Measurements from ENCODE around the gene GMDS.

Gene GMDS

DNA sequence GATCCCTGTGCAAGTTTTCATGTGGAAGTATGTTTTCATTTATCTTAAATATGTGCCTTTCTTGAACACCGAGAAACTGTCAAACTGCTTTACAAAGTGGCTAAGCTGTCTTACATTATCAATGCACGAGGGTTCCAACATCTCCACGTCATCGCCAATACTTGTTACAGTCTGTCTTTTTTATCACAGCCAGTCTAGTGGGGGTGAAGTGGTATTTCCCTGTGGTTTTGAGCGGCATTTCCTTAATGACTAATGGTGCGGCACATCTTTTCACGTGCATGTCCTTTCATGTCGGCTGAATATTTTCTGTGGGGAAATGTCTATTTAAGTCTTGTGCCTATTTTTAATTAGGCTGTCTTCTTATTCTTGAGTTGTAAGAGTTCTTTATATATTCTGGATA lies 355.3 kb downstream of the GMDS start:
- no peak for FAIRE-seq

DNA sequence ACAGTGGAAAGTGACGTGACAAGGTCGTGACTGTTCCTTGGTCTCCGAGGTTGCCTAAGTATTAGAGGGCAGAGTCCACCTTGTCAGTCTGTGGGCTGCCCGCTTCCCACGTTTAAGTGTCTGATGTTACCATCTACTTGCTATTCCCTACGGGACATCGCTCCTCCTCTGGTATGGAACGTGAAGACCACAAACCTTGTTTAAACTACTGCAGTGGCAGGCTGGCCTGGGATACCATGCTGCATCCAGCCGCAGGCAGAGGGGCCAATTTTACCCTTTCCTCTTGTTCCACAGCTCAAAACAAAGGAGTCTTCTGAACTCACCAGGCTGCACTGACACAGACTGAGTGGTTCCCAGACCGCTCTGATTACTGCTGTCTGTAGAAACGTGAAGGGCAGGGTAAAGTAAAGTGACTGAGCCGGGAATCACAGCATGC lies 359.8 kb downstream of the GMDS start:
- no peak for FAIRE-seq

DNA sequence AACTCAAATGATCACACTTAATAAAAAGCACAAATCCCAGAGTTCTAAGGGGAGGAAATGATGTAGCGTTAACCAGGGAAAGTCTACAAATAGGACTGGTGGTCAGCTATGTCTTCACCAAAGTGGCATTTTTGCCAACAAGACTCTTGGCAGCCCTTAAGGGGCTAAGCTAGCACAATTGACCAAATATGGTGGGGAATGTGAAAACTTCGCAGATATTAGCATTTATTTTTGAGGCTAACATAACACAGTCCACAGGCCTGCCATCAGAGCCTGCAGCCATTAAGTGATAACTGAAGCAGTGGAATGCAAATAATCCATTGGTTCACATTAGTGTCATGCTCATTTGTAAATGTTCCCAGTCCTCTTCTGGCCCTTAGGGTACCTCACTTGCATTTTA lies 361.1 kb downstream of the GMDS start:
- no peak for FAIRE-seq

DNA sequence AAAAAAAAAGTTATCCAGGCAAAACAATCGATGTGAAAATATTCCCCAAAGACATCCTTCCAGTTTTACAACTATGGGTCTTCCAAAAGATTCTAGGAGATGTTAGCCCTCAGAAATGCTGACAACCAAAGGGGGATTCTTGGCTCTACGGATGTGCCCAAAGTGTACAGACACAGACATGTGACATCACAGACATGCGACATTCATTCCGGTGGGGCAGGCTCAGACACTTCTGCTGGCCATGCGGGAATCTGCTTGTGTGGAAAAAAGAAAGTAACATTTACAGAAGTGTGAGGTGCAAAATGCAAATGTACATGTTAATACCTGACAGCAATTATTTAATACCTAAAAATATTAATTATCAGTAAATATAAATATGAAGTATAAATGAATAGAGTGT lies 367.1 kb downstream of the GMDS start:
- FAIRE-seq: no peak

DNA sequence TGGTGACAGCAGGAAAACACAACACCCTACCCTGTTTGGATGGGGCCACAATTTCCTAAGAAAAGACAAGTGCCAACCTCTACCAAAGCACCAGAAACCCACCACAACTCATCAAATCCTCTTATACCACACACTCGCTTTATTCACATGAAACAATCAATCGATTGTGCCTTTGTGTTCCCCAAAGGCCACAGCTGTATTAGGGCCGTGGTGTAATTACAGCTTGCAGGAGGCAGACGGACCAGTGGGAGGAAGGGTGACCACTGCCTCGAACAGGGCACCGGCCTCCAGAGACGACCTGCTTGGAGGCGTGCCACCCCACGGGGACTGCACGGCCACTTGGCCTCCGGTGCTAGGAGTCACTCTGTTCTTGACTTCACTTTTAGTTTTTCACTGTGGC lies 371.6 kb downstream of the GMDS start:
- no peak for FAIRE-seq

DNA sequence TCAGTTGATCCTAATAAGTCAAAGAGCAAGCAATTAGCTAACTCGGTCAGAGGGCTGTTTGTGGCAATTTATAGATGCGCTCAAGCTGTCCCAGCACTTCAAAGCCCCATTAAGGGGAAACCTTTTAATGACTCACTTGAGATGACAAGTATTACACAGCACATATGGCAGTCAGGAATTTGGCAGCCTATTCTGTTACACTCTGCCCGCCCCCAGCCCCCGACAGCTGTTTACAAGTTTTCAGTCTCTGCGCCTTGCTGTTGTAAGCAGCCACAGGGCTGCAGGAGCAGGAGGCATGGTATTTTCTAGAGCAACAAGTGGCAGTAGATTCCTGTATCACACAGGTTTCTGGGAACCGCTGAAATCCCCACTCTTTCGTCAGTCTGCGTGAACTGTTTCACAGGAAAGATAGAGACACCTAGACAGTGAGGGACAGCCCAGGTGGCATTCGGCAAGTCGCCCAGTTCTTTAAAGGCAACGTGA lies 372.7 kb downstream of the GMDS start:
- FAIRE-seq: no peak

DNA sequence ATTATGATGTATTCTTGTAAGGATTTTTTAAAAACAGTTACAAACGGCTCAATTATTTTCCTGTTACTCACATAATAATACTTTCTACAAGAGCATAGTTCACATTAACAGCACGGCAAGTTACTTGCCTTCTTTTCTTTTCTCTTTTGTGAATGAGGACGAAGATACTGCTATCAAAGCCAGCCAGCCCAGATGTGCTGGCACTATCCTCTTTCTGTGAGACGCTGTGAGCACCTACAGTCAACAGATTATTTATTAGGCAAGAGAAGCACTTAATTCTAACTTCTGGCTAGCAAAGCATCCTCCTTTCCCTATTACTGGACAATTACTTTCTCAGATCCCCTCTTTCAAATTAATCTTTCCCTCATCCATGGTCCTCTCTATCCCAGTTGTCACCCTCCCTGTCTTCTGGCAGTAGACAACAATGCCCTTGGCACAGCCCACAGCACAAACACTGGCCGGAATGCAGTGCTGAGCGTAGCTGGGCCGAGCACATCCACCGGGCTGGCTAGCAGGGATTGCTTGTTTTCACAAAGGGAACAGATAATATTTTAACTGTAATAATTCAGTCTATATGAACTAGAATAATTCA lies 373.6 kb downstream of the GMDS start:
- FAIRE-seq: no peak

DNA sequence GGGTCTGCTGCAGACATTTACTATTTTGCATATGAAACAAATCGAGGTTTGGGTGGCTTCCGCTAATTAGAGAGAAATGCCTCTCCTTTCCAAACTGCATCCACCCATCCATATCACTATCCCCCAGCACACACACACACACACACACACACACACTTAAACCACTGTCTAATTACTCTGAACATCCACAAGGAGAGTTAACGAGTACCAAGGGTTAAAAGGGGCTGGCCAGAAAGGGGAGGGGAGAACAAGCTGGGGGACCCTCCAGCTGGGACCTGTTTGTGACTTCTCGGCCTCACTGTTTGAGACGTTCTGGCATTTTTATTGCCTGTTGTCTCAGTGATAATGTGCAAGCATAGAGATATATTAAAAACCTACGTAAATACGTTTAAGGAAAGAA lies 374.5 kb downstream of the GMDS start:
- no peak for FAIRE-seq

DNA sequence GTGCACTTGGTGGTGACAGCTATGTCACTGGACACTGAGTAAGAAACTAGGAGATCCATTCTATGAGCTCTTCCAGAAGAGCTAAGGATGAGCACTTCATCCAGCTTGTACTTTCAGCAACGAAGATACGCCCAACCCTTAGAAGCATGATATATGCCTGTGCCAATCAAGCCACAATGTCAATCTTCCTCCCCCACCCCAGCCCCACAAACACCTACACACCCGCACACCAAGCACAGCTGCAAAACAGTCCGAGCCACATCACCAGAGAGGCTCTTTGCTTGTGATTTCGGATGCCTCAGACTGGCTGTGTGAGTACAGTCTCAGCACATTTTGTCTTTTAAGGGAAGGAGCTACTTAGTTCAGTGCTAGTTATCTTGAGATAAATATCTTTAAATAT lies 375.2 kb downstream of the GMDS start:
- no peak for FAIRE-seq

DNA sequence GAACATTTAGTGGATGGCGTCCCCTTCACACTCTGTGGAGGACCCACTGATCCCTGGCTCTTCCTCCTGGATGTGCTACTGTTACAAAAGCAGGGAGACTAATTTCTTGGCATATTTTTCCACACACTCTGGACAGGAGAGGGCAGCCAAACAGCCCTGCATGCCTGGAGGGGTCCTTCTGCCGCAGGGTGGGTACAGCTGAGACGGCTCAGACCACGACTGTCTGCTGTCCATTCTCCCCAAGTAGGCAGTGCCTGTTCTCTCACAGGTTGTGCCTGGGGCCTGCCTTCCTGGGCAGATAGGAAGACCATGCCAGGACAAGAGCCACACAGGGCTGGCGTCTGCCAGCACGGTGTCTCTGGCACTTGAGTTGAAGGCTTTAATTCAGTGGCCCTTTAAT lies 375.6 kb downstream of the GMDS start:
- FAIRE-seq: no peak

DNA sequence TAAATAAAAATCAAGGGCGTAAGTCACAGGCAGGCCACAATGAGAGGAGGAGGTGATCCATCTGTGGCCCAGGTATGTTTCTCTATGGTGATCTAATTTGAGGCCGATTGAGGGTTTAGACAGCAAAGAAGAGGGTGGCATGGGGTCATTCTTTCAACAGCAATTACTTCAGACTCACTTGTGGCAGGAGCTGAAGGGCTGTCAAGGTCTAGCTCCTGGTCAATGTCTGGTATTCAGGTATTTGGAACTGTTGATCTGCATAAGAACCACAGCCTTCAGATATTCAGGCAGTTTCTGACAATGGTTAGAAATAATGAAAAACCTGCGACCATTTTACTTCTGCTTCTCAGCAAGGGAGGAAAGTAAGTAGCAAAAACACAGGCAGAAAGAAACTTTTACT lies 376.1 kb downstream of the GMDS start:
- no peak for FAIRE-seq

DNA sequence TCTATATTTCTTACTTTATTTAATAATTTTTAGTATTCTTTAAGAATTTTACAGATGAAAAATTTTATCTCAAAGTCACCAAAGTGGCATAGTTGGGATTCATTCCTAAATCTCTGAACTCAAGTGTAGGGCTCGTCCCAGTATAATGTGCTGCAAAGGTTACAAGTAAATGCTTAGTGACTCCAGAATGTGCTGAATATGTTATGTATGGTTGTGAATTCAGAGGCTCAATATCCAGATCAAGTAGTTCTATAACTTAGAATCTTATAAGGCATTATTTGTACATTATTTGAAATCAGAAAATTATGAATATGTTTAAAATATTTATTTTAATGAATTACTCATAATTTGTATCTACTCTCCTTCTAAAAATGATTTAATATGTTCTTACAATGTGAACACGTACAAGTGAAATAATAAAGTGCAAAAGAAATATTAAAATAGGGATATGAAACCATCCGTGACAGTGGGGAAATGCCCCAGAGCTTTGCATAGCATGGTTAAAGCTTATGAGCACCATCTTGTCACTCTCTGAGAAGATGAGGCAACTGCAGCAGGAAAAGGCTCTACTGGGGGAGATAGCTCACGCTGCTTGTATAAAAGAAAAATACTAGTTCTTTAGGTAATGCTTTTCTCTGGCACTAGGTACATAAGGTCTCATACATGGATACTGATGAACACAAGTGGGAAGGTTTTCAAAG lies 376.7 kb downstream of the GMDS start:
- no peak for FAIRE-seq

DNA sequence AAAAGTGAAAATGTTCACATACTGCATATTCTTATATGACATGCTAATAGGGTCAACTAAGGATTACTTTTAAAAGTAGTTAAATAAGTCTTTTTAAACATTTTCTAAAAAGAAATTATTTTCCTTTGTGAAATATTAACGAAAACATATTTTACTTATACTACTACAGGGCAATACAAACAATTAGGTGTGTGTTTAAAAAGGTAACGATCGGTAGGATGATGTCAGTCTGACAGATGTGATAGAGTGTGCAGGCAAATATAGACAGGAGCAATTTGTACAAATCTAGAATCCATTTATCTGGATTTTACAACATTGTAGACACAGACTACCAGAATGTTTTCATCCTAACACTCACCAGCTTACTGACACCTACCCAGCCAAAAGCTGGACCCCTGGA lies 378.2 kb downstream of the GMDS start:
- FAIRE-seq: no peak

DNA sequence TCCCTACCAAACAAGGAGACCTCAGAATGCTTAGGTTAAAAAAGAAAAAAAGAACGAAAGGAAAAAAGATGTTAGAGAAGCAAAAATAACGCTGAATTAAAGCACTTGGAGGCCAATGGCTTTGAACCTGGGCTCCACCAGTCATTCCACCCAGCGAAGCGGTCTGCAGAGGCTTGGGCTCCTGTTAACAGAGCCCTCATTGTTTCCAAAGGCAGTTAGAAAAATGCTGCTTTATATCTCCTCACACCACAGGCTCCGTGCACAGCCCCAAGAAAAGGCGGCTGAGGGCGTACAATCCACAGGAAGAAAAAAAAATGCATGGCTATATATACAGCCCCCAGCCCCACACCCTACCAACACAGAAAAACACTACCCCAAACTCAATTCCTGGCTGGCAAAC lies 379.8 kb downstream of the GMDS start:
- no peak for FAIRE-seq

DNA sequence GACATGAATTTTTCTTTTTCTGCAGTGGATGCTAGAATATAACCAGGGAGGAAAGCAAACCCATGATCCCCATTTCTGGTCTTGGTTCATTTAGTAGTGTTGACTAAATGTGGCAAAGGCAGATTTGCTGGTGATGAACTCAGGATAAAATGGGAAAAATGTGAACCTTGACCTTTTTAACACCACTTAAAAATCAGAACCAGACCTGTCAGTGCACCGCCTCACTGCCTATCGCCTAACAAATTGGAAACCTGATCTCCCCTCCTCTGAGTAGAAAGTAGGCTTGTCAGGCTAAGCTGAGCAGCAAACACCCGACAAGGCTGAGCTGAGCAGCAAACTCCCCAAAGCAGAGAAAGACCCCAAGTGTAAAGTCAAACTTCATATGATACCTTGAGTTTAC lies 380.9 kb downstream of the GMDS start:
- no peak for FAIRE-seq

DNA sequence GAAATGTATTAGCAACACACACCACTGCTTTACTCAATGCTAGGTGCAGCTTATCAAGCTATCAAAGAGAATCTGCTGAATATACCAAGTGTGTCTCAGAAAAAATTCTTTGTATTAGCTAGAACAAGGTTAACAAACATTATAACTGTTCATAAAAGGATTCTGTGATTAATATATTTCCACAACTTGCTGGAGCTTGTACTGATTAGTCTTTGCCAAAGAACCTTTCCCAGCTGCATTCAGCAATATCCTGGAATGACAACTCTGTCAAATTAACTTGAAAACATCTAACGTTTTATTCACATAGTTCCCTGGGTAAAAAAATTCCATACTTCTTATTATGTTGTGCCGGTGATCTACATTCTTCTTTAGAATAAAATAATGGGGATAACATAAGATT lies 383.0 kb downstream of the GMDS start:
- no peak for FAIRE-seq

DNA sequence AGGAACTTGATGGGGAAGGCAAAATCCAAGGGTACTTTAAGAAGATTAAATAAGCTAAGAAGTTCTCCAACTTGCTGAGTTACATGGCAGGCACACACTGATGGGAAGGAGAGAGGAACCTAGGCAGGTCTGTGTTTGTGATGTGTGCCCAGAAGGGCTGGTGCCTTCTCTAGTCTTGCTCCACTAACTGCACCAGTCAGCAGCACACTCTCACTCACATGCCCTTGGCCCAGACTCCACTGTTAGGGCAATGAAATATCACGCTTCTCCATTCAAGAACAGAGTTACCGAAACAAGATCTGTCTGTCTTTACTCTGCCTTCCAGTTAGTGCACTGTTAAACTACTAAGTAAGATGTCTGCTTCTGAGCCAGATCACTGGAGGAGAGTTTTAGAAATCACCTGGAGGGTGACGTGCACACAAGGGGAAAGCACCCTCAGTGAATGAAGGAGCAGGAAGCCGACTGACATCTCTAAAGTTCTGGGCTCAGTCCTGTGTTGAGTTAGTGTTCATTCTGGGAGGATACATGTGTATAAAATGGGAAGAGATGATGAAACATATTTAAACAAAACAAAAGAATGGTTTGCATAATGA lies 384.6 kb downstream of the GMDS start:
- FAIRE-seq: no peak

DNA sequence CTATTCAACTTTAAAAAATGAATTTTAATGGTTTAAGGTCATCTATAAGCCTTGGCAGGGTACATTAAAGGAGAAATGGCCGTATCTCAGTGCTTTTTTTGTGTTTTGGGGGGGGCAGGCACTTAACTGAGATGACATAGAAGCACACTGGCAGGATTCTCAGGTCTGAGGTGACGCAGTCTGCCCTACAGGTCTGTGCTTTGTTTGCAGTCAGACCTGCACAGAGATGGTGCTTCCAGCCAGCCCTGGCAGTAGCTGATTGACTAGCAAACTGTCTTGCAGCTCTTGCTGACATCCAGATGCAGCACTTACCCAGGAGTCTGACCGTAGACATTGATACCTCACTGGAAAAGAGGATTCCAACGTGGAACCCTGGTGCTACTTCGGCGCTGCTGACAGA lies 386.5 kb downstream of the GMDS start:
- no peak for FAIRE-seq

DNA sequence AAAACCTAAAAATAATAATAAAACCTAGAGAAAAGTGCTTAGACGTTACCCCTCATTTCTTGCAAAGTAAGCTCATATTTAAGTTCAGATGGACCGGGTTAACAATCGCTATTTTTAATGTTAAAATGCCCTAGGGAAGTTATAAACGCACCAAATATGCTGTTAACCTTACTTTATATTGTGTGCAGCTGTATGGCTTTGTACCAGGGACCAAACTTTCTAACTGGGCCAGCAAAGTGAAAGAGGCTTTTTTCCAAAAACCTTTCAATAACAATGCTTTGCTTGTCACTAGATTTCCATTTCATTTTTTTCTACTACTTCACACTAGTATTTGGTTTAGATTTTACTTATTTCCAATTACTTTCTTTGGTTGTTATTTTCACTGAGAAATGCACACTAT lies 387.2 kb downstream of the GMDS start:
- FAIRE-seq: no peak

DNA sequence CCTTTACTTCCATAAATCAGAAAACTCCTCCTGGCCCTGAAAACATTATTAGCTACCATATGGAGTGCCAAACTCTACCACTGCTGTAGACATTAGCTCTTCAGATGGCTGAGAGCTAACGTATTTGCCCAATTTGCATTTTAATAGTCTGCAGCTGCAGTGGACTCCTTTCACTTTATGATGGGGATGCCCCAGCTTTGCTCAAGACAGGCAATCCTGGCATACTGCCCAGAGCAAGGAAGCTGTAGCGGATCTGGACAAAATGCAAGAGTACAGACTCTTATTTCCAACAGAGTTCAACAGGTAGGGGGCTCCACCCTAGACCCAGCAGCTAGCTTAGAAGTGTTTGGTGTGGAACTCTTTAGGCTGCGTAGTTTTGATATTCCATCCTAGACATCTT lies 389.0 kb downstream of the GMDS start:
- no peak for FAIRE-seq

DNA sequence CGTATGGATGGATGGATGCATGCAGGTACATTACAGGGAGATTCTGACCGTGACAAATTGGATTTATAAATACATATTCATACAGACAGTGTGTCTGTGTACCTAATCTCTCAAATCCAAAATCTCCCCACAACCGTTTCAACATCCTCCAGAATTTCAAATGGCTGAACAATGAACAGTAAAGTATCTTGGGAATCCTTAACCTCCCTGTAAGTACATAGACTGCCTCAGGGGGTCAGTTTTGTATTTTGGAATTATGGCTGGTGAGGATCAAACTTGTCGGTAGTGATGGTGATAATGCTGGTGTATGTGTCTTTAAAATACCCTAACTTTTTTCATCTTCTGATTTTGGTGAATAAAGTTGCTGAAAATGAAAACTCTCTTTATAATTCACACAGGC lies 389.5 kb downstream of the GMDS start:
- FAIRE-seq: no peak

DNA sequence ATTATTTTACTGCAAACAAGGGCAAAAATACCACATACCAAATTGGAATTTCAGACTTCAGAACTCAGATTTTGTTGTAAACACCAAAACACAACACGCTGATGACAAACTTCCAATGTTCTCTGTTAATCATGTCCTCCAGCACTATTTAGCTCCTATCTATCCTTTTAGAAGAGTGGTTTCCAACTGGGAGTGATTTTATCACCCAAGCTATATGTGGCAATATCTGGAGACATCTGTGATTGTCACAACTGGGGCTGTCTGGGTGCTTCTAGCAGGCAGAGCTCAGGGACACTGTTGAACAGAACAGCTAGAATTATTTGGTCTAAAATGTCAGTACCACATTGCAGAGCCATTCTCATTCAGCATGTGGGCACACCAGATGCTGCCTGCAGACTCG lies 391.1 kb downstream of the GMDS start:
- FAIRE-seq: no peak

DNA sequence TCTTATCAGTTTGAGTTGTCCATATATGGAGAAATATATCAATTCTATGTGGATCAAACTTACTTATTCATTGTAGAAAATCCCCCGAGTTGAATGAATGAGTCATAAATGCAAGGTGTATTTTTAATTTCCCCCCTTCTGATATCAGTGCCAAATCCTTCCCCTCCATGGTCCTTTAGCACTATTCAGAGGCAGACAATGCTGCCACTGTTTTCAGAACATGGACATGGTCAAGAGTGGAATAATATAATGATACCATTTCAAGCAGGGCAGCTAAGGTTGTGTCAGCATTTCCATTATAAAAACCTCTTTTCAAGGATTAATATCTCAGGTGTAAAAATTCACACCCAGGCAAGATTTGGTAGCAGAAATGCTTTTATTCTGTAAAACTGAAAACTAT lies 391.6 kb downstream of the GMDS start:
- no peak for FAIRE-seq

DNA sequence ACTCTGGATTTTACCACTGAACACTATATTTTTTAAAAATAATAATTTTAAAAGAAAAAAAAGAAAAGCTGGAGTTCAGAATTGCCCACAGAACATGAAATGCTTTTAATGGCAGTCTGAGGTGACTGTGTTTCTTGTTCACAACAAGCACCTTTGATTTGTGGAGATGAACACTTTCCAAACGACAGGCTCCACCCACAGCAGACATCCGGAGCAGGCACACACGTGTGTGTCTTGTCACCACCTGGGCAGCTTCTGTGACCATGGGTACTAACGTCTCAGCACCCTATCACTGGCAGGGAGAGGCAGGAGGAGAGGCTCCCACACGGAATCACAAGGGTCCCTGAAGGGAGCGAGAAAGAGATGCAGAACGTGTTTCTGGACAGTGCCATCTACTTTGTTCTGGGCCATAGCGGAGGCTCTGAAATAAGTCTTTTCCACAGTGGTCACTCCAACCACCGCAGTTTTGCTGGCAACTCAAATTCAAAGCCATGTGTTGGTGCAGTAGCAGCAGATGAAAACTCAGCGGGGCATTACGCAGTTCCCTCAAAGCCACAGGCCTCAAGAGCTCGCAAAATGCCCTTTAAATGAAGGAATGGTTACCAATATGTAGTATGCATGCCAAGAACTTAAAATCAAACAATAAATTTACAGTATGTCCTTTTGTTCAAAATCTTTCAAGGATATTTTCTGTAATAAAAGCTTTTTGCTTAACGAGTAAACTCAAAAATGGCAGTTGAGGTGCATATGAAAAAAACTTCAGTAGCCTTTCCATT lies 393.5 kb downstream of the GMDS start:
- FAIRE-seq: no peak

All from colon (tissue), 2 donors.